GM19397 (cell line): ENCODE measurements around the gene KCNC4.

Experiments used
- ATAC-seq: cut with Tn5 transposase; IDR thresholded peaks from one replicate; pipeline ENCODE4 v1.9.1; 2021; ENCODE audit warnings: mild to moderate bottlenecking, moderate library complexity; ENCODE audit not compliant: unreplicated experiment

The KCNC4 gene

GRCh38 chr1:110188035-110188618 lies 22.0 kb upstream of the KCNC4 start:
- no peak for ATAC-seq

- ATAC-seq, result no peak
Measured at GRCh38 chr1:110189181-110189580, 20.9 kb upstream of the KCNC4 start.

GRCh38 chr1:110190282-110190929 lies 19.7 kb upstream of the KCNC4 start:
- no peak for ATAC-seq

GRCh38 chr1:110192541-110192940 lies 17.6 kb upstream of the KCNC4 start:
- ATAC-seq, result no peak

GRCh38 chr1:110195196-110195595 lies 14.9 kb upstream of the KCNC4 start:
- no peak for ATAC-seq

GRCh38 chr1:110196917-110197765 lies 13.0 kb upstream of the KCNC4 start:
- ATAC-seq, result peak; percentile 66

GRCh38 chr1:110197905-110198629 lies 12.0 kb upstream of the KCNC4 start:
- no peak for ATAC-seq

- no peak for ATAC-seq
Measured at GRCh38 chr1:110198746-110199145, 11.4 kb upstream of the KCNC4 start.

- no peak for ATAC-seq
Measured at GRCh38 chr1:110200190-110200589, 9.9 kb upstream of the KCNC4 start.

GRCh38 chr1:110200666-110201065 lies 9.4 kb upstream of the KCNC4 start:
- no peak for ATAC-seq

GRCh38 chr1:110201157-110201825 lies 8.8 kb upstream of the KCNC4 start:
- ATAC-seq, result no peak

- no peak for ATAC-seq
Measured at GRCh38 chr1:110203021-110203661, 7.0 kb upstream of the KCNC4 start.

- no peak for ATAC-seq
Measured at GRCh38 chr1:110205156-110205555, 5.0 kb upstream of the KCNC4 start.

- ATAC-seq, result no peak
Measured at GRCh38 chr1:110205591-110206155, 4.4 kb upstream of the KCNC4 start.

- ATAC-seq, result no peak
Measured at GRCh38 chr1:110206261-110206920, 3.7 kb upstream of the KCNC4 start.

GRCh38 chr1:110207831-110208230 lies 2.3 kb upstream of the KCNC4 start:
- ATAC-seq, result no peak

GRCh38 chr1:110208916-110209645 lies 1.0 kb upstream of the KCNC4 start:
- ATAC-seq, result no peak

- ATAC-seq, result peak; percentile 32
Measured at GRCh38 chr1:110210604-110211495, 736 bp downstream of the KCNC4 start.
